ENCODE measurements around the gene MUL1. TPM values are rescaled to one million over a fixed set of nuclear protein-coding genes. Genes with fewer than 3 reads are reported as not detected.

The MUL1 gene
- total RNA-seq, 2 donors from 2014 or later = 37.3 to 47.8 TPM

DNA sequence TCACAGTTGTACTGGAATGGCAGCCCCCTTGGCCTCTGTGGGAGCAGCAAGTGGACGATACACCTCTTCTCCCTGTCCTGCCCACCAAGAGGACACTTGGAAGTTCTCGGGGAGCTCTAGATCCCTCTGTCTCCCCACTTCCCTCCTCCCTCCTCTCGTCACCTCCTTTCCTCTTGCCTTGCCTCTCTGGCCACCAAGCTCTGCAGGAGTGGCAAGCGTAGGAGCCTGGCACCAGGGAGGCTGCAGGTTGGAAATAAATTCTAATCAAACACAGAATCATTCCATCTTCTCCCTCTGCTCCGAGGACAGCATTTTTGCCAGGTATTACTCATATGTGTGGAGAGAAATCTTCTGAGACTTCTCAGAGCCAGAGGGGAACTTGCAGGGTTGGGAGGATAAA, 42.8 kb downstream of the MUL1 start:
- no peaks in the 10 kb centered on the region for H3K4me1 ChIP-seq
- H3K36me3 ChIP-seq = no peaks in the 10 kb centered on the region
- no peak overlapping the region for H3K27ac ChIP-seq
- no peak overlapping the region for H3K4me3 ChIP-seq
- TF ChIP-seq, protein P1, sequence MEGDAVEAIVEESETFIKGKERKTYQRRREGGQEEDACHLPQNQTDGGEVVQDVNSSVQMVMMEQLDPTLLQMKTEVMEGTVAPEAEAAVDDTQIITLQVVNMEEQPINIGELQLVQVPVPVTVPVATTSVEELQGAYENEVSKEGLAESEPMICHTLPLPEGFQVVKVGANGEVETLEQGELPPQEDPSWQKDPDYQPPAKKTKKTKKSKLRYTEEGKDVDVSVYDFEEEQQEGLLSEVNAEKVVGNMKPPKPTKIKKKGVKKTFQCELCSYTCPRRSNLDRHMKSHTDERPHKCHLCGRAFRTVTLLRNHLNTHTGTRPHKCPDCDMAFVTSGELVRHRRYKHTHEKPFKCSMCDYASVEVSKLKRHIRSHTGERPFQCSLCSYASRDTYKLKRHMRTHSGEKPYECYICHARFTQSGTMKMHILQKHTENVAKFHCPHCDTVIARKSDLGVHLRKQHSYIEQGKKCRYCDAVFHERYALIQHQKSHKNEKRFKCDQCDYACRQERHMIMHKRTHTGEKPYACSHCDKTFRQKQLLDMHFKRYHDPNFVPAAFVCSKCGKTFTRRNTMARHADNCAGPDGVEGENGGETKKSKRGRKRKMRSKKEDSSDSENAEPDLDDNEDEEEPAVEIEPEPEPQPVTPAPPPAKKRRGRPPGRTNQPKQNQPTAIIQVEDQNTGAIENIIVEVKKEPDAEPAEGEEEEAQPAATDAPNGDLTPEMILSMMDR (IDR thresholded peaks at IDR 0.05) = no peak
- DNase-seq (ENCODE audit: low spot score) = no peak
- H3K27me3 ChIP-seq = no peaks in the 10 kb centered on the region
- H3K9me3 ChIP-seq = no peaks in the 10 kb centered on the region

DNA sequence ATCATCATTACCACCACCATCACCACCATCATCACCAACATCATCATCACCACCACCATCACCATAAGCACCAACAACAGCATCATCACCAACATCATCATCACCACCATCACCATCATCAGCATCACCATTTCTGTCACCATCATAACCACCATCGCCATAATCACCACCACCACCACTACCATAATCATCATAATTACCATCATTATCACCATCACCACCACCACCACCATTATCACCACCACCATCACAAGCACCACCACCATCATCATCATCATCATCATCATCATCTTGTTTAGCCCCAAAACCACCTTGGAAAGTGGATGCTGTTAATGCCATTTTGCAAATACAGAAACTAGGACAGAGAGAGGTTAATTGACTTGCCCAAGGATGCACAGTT, 44.4 kb downstream of the MUL1 start:
- no peak overlapping the region for H3K27ac ChIP-seq
- TF ChIP-seq, protein P1 (IDR thresholded peaks at IDR 0.05) = no peak
- H3K4me3 ChIP-seq = no peak overlapping the region
- DNase-seq (ENCODE audit: low spot score) = no peak
- H3K9me3 ChIP-seq = no peaks in the 10 kb centered on the region
- H3K4me1 ChIP-seq = no peaks in the 10 kb centered on the region
- H3K27me3 ChIP-seq = no peaks in the 10 kb centered on the region
- H3K36me3 ChIP-seq = no peaks in the 10 kb centered on the region

DNA sequence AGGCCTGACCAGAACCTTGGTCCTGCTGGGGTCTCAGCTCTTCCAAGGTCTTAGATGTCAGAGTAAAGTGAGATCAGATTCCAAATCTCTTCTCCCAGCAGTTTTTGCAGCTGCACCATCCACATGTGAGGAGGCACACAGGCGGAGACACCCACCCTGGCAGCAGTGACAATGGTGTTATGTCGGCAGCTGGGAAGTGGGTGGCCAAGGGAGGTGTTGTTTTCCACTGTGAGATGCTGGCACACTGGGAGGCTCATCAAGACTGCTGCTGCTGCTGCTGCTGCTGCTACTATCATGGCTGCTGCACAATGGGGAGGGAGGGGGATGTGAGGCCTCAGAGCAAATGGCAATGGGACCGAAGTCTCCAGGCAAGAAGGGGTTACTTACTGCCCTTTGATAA, 45.6 kb downstream of the MUL1 start:
- no peaks in the 10 kb centered on the region for H3K36me3 ChIP-seq
- TF ChIP-seq, protein P1 (IDR thresholded peaks at IDR 0.05) = no peak
- no peaks in the 10 kb centered on the region for H3K4me1 ChIP-seq
- H3K27me3 ChIP-seq = no peaks in the 10 kb centered on the region
- no peak overlapping the region for H3K4me3 ChIP-seq
- no peaks in the 10 kb centered on the region for H3K9me3 ChIP-seq
- H3K27ac ChIP-seq = no peak overlapping the region
- no peak for DNase-seq (ENCODE audit: low spot score)

DNA sequence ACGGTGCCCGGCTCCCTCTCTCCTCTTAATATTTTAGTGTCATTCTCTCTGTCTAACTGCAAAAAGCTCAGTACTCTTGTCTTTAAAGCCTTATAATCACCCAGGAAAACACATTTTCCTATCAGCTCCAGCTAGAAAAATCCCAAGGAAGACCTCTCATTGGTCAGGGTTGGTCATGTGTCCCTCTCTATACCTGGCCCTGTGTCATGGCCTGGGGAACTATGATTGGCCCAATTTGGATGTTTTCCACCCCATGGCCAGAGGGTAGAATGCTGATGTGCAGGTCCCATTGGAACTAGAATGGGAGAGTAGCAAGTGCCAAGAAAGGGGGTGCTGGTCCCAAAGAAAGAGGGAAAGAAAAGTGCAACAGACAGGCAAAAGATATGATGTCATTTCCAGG, 49.2 kb downstream of the MUL1 start:
- no peak overlapping the region for H3K4me3 ChIP-seq
- no peaks in the 10 kb centered on the region for H3K4me1 ChIP-seq
- H3K9me3 ChIP-seq = no peaks in the 10 kb centered on the region
- no peak overlapping the region for H3K27ac ChIP-seq
- TF ChIP-seq, protein P1 (IDR thresholded peaks at IDR 0.05) = no peak
- DNase-seq (ENCODE audit: low spot score) = no peak
- no peaks in the 10 kb centered on the region for H3K36me3 ChIP-seq
- H3K27me3 ChIP-seq = no peaks in the 10 kb centered on the region

DNA sequence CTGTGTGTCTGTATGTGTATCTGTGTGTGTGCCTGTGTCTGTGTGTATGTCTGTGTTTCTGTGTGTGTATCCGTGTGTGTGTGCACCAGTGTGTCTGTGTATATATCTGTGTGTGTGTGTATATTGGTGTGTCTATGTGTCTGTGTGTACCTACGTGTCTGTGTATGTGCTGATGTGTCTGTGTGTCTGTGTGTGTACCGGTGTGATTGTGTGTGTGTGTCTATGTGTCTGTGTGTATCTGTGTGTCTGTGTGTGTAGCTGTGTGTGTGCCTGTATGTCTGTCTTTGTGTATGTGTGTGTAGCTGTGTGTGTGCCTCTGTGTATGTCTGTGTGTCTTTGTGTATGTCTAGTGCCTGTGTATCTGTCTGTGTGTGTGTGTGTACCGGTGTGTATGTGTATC, 53.9 kb downstream of the MUL1 start:
- DNase-seq (ENCODE audit: low spot score) = no peak
- Histone ChIP-seq H3K27ac (no peak overlapping the region), H3K4me1 (no peaks in the 10 kb centered on the region), H3K27me3 (no peaks in the 10 kb centered on the region), H3K9me3 (no peaks in the 10 kb centered on the region), H3K4me3 (no peak overlapping the region), H3K36me3 (no peaks in the 10 kb centered on the region)
- TF ChIP-seq, protein P1 (IDR thresholded peaks at IDR 0.05) = no peak

DNA sequence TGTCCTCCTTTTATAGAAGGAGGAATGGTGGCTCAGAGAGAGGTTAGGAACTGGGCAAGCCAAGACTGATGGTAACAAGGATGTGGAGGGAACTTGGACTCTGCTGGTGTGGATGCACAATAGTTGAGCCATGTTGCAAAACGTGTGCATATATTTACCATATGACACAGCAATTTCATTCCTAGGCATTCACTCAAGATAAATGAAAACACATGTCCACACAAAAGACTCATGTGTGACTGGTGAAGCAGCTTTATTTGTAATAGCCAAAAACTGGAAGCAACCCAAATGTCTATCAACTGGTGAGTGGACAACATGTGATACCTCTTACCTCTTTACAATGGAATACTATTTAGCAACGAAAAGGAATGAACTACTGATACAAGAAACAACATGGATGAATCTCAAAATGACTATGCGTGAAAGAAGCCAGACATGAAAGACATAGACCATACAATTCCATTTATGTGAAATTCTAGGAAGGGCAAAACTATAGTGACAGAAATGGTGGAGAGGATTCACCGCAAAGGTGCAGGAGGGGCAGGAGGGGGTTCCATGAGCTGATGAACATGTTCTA, 58.1 kb downstream of the MUL1 start:
- H3K27me3 ChIP-seq = no peaks in the 10 kb centered on the region
- no peak overlapping the region for H3K4me3 ChIP-seq
- TF ChIP-seq, protein P1 (IDR thresholded peaks at IDR 0.05) = no peak
- H3K4me1 ChIP-seq = no peaks in the 10 kb centered on the region
- H3K36me3 ChIP-seq = no peaks in the 10 kb centered on the region
- no peaks in the 10 kb centered on the region for H3K9me3 ChIP-seq
- DNase-seq (ENCODE audit: low spot score) = no peak
- H3K27ac ChIP-seq = no peak overlapping the region

Measured in right atrium auricular region (tissue), 2 donors.